T-helper 1 cell (primary cell): ENCODE measurements around the gene SBF2.
A peak's percentile ranks its signal among the peaks of the same experiment; 100 is the strongest.
"Not testable (repeated sequence)": the region's sequence is repeated elsewhere in the genome, so short reads cannot be mapped to it uniquely, and the experiment has no call there.

ENCODE experiments used
- DNase-seq, 5 donors: peaks; one replicate each; pipeline ENCODE4 v3.0.0-alpha.2; 2012 to 2020

Gene SBF2

GRCh38 chr11:10263929-10264328, 30.1 kb downstream of the SBF2 start:
- no peak for DNase-seq

GRCh38 chr11:10261821-10262220, 32.2 kb downstream of the SBF2 start:
- no peak for DNase-seq

- DNase-seq: no peak
Observed at GRCh38 chr11:10257478-10257877, 36.5 kb downstream of the SBF2 start.

GRCh38 chr11:10255388-10256125, 38.5 kb downstream of the SBF2 start:
- no peak for DNase-seq

- DNase-seq: not testable (repeated sequence)
Observed at GRCh38 chr11:10249448-10250131, 44.4 kb downstream of the SBF2 start.

GRCh38 chr11:10247011-10247410, 47.0 kb downstream of the SBF2 start:
- no peak for DNase-seq

- no peak for DNase-seq
Observed at GRCh38 chr11:10243896-10244575, 50.0 kb downstream of the SBF2 start.

GRCh38 chr11:10236840-10237239, 57.2 kb downstream of the SBF2 start:
- DNase-seq: no peak

GRCh38 chr11:10233581-10233980, 60.4 kb downstream of the SBF2 start:
- no peak for DNase-seq

GRCh38 chr11:10232756-10233155, 61.3 kb downstream of the SBF2 start:
- no peak for DNase-seq

GRCh38 chr11:10231803-10232202, 62.2 kb downstream of the SBF2 start:
- DNase-seq: not testable (repeated sequence)

GRCh38 chr11:10225553-10225952, 68.5 kb downstream of the SBF2 start:
- DNase-seq: no peak

- DNase-seq: no peak
Observed at GRCh38 chr11:10222399-10222798, 71.6 kb downstream of the SBF2 start.

- no peak for DNase-seq
Observed at GRCh38 chr11:10221342-10221741, 72.7 kb downstream of the SBF2 start.

GRCh38 chr11:10211470-10211869, 82.5 kb downstream of the SBF2 start:
- no peak for DNase-seq

GRCh38 chr11:10209326-10209725, 84.7 kb downstream of the SBF2 start:
- DNase-seq: no peak

GRCh38 chr11:10208131-10208575, 85.9 kb downstream of the SBF2 start:
- peak in 1 of 5 donors; percentile 37 for DNase-seq

- no peak for DNase-seq
Observed at GRCh38 chr11:10205928-10206327, 88.1 kb downstream of the SBF2 start.

- DNase-seq: no peak
Observed at GRCh38 chr11:10204021-10204420, 90.0 kb downstream of the SBF2 start.

GRCh38 chr11:10201343-10201742, 92.7 kb downstream of the SBF2 start:
- DNase-seq: no peak

- DNase-seq: no peak
Observed at GRCh38 chr11:10197091-10197490, 96.9 kb downstream of the SBF2 start.

GRCh38 chr11:10192036-10192435, 102.0 kb downstream of the SBF2 start:
- no peak for DNase-seq

GRCh38 chr11:10181811-10182210, 112.2 kb downstream of the SBF2 start:
- no peak for DNase-seq

- no peak for DNase-seq
Observed at GRCh38 chr11:10164621-10165020, 129.4 kb downstream of the SBF2 start.
